K562 (cell line): ENCODE results near the gene PTOV1. TPM values are rescaled to one million over a fixed set of nuclear protein-coding genes. Genes with fewer than 3 reads are reported as not detected.

Experiments
- ATAC-seq: fragments of 200-7000 bp; cut with Tn5 transposase; 3 replicates; pipeline ENCODE4 v1.9.1; 2020; ENCODE audit warnings: moderate library complexity
- BruUV-seq: library from RNA; stranded (reverse); fragments of 400-500 nt; replicated peaks from 2 replicates; lab custom pipeline; 2021; lab: Mats Ljungman, UMichigan
- CTCF ChIA-PET: fragments of 300-600 bp; formaldehyde crosslinking; extraction: SDS; loops from one replicate; lab custom pipeline; 2021; ENCODE audit warnings: low intra/inter-chr PET ratio; lab: Yijun Ruan, JAX
- POLR2A ChIA-PET: fragments of 300-600, 350-650 bp; sonication (Branson Sonifier 250); formaldehyde crosslinking; extraction: SDS; loops from one replicate; lab custom pipeline; 2021; ENCODE audit warnings: antibody characterized with exemption, inconsistent platforms; lab: Yijun Ruan, JAX
- DNase-seq, 4 experiments: peaks; one replicate each; pipeline versions ENCODE4 v3.0.0 to v3.0.0-alpha.2; 2011 to 2018; ENCODE audit warnings: low spot score in 3 of 4, mixed read lengths in 3 of 4; ENCODE audit errors: extremely low read depth in 1 of 4
- FAIRE-seq: peaks from 2 replicates; lab custom pipeline; 2011; peaks lifted over from hg19 to GRCh38; lab: Jason Lieb, UNC
- H2AFZ ChIP-seq: 2 replicates; pipeline ENCODE4 v1.6.0; 2011; ENCODE audit warnings: low read depth, low read length, control low read depth, inconsistent platforms
- H3K27ac ChIP-seq: fragments of 200-600 bp; 3 replicates; pipeline ENCODE4 v1.8.0; 2011; ENCODE audit warnings: low read depth, mild to moderate bottlenecking, control low read depth, inconsistent platforms, low read length, moderate library complexity, mixed read lengths; ENCODE audit errors: extremely low read depth
- H3K27me3 ChIP-seq, 2 experiments: fragments of 300-600 bp in 1 of 2; 2 replicates in 1 of 2; 3 replicates in 1 of 2; pipeline versions ENCODE4 v1.6.0 to v1.8.0; 2011; ENCODE audit warnings: inconsistent platforms in 2 of 2, low read length in 2 of 2, mild to moderate bottlenecking in 1 of 2, mixed read lengths in 1 of 2, moderate library complexity in 1 of 2; ENCODE audit not compliant: control insufficient read depth in 2 of 2, insufficient read depth in 2 of 2
- H3K36me3 ChIP-seq: fragments of 300-600 bp; 3 replicates; pipeline ENCODE4 v1.8.0; 2011; ENCODE audit warnings: mild to moderate bottlenecking, low read length, inconsistent platforms; ENCODE audit not compliant: control insufficient read depth, insufficient read depth
- H3K4me1 ChIP-seq, 2 experiments: fragments of 200-600 bp in 1 of 2; replicated peaks in 1 of 2; 2 replicates in 1 of 2; 3 replicates in 1 of 2; pipeline versions ENCODE4 v1.5.1 to v1.8.0; 2011; ENCODE audit warnings: inconsistent platforms in 2 of 2, low read length in 2 of 2, mild to moderate bottlenecking in 1 of 2, mixed read lengths in 1 of 2, moderate library complexity in 1 of 2; ENCODE audit not compliant: control insufficient read depth in 2 of 2, insufficient read depth in 2 of 2
- H3K4me2 ChIP-seq: 2 replicates; pipeline ENCODE4 v1.6.1; 2011; ENCODE audit warnings: low read length, control low read depth, inconsistent platforms, mixed read lengths; ENCODE audit not compliant: insufficient read depth
- H3K4me3 ChIP-seq: fragments of 200-600 bp; sonication (generic), shearing (Covaris generic); 2 replicates; pipeline ENCODE4 v1.5.1; 2016; ENCODE audit warnings: control low read depth, inconsistent platforms
- H3K79me2 ChIP-seq: fragments of 200-600 bp; 3 replicates; pipeline ENCODE4 v1.8.0; 2011; ENCODE audit warnings: low read length, inconsistent platforms; ENCODE audit not compliant: control insufficient read depth, insufficient read depth
- H3K9ac ChIP-seq, 2 experiments: 2 replicates each; pipeline versions ENCODE4 v1.6.0 to v1.6.1; 2011; ENCODE audit warnings: low read depth in 2 of 2, low read length in 2 of 2, control low read depth in 1 of 2, inconsistent platforms in 1 of 2, mild to moderate bottlenecking in 1 of 2, mixed read lengths in 1 of 2; ENCODE audit not compliant: insufficient read depth in 1 of 2
- H3K9me1 ChIP-seq: one replicate; pipeline ENCODE4 v1.6.0; 2011; ENCODE audit warnings: inconsistent platforms, mild to moderate bottlenecking, low read length, moderate library complexity; ENCODE audit not compliant: control insufficient read depth, insufficient read depth
- H3K9me3 ChIP-seq: replicated peaks from 2 replicates; pipeline ENCODE4 v1.5.1; 2011; ENCODE audit warnings: low read depth, low read length, inconsistent platforms; ENCODE audit not compliant: control insufficient read depth, insufficient read depth
- H4K20me1 ChIP-seq: replicated peaks from 2 replicates; pipeline ENCODE4 v1.6.1; 2011; ENCODE audit warnings: low read length, inconsistent platforms, mixed read lengths; ENCODE audit not compliant: control insufficient read depth, insufficient read depth
- ATF7 ChIP-seq: fragments of 450-650 bp; IDR thresholded peaks from 2 replicates; pipeline ENCODE4 v1.7.1; 2014; ENCODE audit warnings: mild to moderate bottlenecking, moderate library complexity
- CCAR2 ChIP-seq: fragments of 200-400 bp; formaldehyde crosslinking; IDR thresholded peaks from 2 replicates; pipeline ENCODE4 v1.6.1; 2017; ENCODE audit warnings: mild to moderate bottlenecking, low read depth, low read length
- FOXJ3 ChIP-seq: sonication (generic); formaldehyde crosslinking; IDR thresholded peaks from 2 replicates; pipeline ENCODE4 v1.4.0; 2020; ENCODE audit warnings: mild to moderate bottlenecking, missing genetic modification reagents
- FOXO4 ChIP-seq: fragments of 450-650 bp; formaldehyde crosslinking; IDR thresholded peaks from 2 replicates; pipeline ENCODE4 v1.4.0; 2020; ENCODE audit warnings: mild to moderate bottlenecking, moderate library complexity
- HNRNPUL1 ChIP-seq: fragments of 200-400 bp; formaldehyde crosslinking; IDR thresholded peaks from 2 replicates; pipeline ENCODE4 v1.6.1; 2017; ENCODE audit warnings: low read length
- LEF1 ChIP-seq: fragments of 450-650 bp; IDR thresholded peaks from 2 replicates; pipeline ENCODE4 v1.6.1; 2016; ENCODE audit warnings: mild to moderate bottlenecking
- MEIS2 ChIP-seq: fragments of 450-650 bp; IDR thresholded peaks from 2 replicates; pipeline ENCODE4 v1.6.1; 2014; ENCODE audit warnings: mild to moderate bottlenecking; ENCODE audit not compliant: partially characterized antibody
- NCOA6 ChIP-seq: fragments of 450-650 bp; IDR thresholded peaks from 2 replicates; pipeline ENCODE4 v1.6.1; 2017; ENCODE audit warnings: mild to moderate bottlenecking
- NFXL1 ChIP-seq: fragments of 450-650 bp; formaldehyde crosslinking; IDR thresholded peaks from 2 replicates; pipeline ENCODE4 v1.4.0; 2021; ENCODE audit warnings: mild to moderate bottlenecking
- PTTG1 ChIP-seq: fragments of 450-650 bp; IDR thresholded peaks from 2 replicates; pipeline ENCODE4 v1.6.1; 2016; ENCODE audit warnings: low read depth, mild to moderate bottlenecking, missing genetic modification characterization, missing compliant biosample characterization
- RBM17 ChIP-seq: fragments of 200-400 bp; formaldehyde crosslinking; IDR thresholded peaks from 2 replicates; pipeline ENCODE4 v1.6.1; 2017; ENCODE audit warnings: low read depth, mild to moderate bottlenecking, low read length, borderline replicate concordance
- RNF2 ChIP-seq: sonication (generic); IDR thresholded peaks from 2 replicates; pipeline ENCODE4 v1.6.1; 2016
- SMARCC2 ChIP-seq: fragments of 450-650 bp; IDR thresholded peaks from 2 replicates; pipeline ENCODE4 v1.6.1; 2017; ENCODE audit warnings: antibody characterized with exemption, moderate library complexity, mild to moderate bottlenecking, low read depth
- ZNF224 ChIP-seq: sonication (generic); formaldehyde crosslinking; IDR thresholded peaks from 2 replicates; pipeline ENCODE4 v1.8.0; 2022; ENCODE audit warnings: mild to moderate bottlenecking, missing genetic modification reagents
- ZNF253 ChIP-seq: fragments of 250-450 bp; sonication (Bioruptor Pico); conservative IDR thresholded peaks from 2 replicates; pipeline ENCODE4 v1.6.1; 2021; ENCODE audit warnings: mild to moderate bottlenecking
- WGBS: fragments of 100-300 bp; shearing (Covaris generic); methylation state at CpG from one replicate; pipeline ENCODE4 v1.1.6; 2016; ENCODE audit warnings: low coverage, mixed read lengths; ENCODE audit not compliant: insufficient coverage; ENCODE audit errors: missing lambda C conversion rate; 5-methylcytosine and 5-hydroxymethylcytosine counted together
- in situ Hi-C: fragments of 300-500 bp; cut with MboI; formaldehyde crosslinking; loops from 4 replicates; pipeline ENCODE4 v1.15.0; 2018; ENCODE audit warnings: inconsistent platforms, mixed read lengths
- intact Hi-C: fragments of 100-400 bp; cut with micrococcal nuclease; formaldehyde crosslinking; loops from 2 replicates; pipeline ENCODE4 v1.14.2; 2022
- polyA plus RNA-seq, 8 experiments: library from polyadenylated mRNA; depleted of rRNA in 4 of 8; stranded (reverse) in 5 of 8; unstranded in 3 of 8; fragments of >200 nt; fragmentation: Nextera tagmentation in 2 of 8; fragmentation: Illumina TruSeq in 1 of 8; extraction: Ambion mirVana in 2 of 8; extraction: Trizol in 1 of 8; gene quantifications; 2 replicates each; pipeline versions ENCODE4 v1.2.1 to v1.2.3, GENCODE V29; 2011 to 2014; ENCODE audit warnings: inconsistent platforms in 1 of 8, missing spikeins in 1 of 8
- total RNA-seq, 7 experiments: library from RNA; depleted of rRNA in 6 of 7; stranded (reverse); fragments of >200 nt in 6 of 7; fragmentation: Illumina TruSeq in 2 of 7; extraction: Trizol in 2 of 7; gene quantifications; 2 replicates each; pipeline versions ENCODE4 v1.2.1 to v1.2.3, GENCODE V29; 2011 to 2021; ENCODE audit warnings: low replicate concordance in 1 of 7
- TF ChIP-seq, protein P1 (sequence below): fragments of 450-650 bp; formaldehyde crosslinking; IDR thresholded peaks from 2 replicates; pipeline ENCODE4 v1.4.0; 2020; ENCODE audit warnings: mild to moderate bottlenecking, moderate library complexity

PTOV1 gene
- total and polyA plus RNA-seq, 9 of the 15 experiments (the other 6 are each of a cell fraction or from before 2014, with no cell fraction given), result 4.9 to 169 (median 43.5) TPM

- H3K9me1 ChIP-seq, result no peaks in the 10 kb centered on the region
Observed at GRCh38 chr19:49816590-49816989, 34.4 kb upstream of the PTOV1 start.

DNA sequence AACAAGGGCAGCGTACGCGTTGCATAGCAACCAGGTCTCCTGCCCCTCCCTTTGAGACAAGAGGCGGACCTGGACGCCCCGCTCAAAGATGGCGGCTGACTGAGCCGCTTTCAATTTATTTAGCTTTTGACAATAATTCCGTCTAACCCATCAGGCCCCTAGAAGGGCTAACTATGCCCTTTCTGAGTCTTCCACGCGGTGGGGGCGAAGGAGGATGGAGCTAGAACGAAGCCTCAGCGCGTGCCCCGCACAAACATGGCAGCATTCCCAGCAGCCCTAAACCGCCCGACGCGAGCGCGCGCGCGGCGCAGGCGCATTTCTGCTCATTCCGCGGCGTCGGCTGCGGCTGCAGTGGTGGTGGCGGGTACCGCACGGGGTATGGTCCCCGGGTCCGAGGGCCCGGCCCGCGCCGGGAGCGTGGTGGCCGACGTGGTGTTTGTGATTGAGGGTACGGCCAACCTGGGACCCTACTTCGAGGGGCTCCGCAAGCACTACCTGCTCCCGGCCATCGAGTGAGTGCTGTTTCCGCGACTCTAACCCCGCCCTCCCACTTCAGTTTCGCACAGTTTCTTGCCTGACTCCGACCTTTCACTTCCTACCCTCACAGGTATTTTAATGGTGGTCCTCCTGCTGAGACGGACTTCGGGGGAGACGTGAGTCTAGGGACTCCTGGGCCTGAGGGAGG lies 32.9 kb upstream of the PTOV1 start, which contains the start of gene MED25:
Gene MED25 (plus strand): TSS at position 326 of the 685 bp plus-strand sequence. CDS start 53 bp downstream, at position 379.
- no peaks in the 10 kb centered on the region for H3K9me3 ChIP-seq
- intact Hi-C loops (loop anchor here (2.0 kb wide), 1 partner anchor 27 kb away; no protein-coding TSS in a partner anchor), in situ Hi-C loops (no loop called here)
- peaks cover 17 to 40% of the 10 kb centered on the region in 2 experiments for H3K4me1 ChIP-seq
- WGBS, result under 1% methylated on average over 46 of the region's 57 CpGs
- no peaks in the 10 kb centered on the region for H3K27me3 ChIP-seq
- peak within 1 kb of the TSS; percentile 86 to 95 for H3K9ac ChIP-seq
- H4K20me1 ChIP-seq, result no peaks in the 10 kb centered on the region
- no peaks in the 10 kb centered on the region for H3K9me1 ChIP-seq
- FAIRE-seq (peak; percentile 75), ATAC-seq (peak; percentile 91), DNase-seq (peak; percentile 79 to 93 (median 84))
- H3K79me2 ChIP-seq, result peaks cover 36% of the 10 kb centered on the region
- POLR2A ChIA-PET, result interaction anchor here (0.5 to 1.1 kb wide), 4 partner anchors 30 to 101 kb away, joined by 3 to 5 read pairs (median 4); no protein-coding TSS in a partner anchor
- peaks cover 19% of the 10 kb centered on the region; the same call in 2 of the 3 replicates for H3K36me3 ChIP-seq
- H3K4me3 ChIP-seq, result peak within 1 kb of the TSS; percentile 86
- BruUV-seq, result no TSS peak
- peak within 1 kb of the TSS; percentile 92 for H2AFZ ChIP-seq
- CTCF ChIA-PET, result interaction anchor here (0.5 kb wide), 1 partner anchor 9 kb away, joined by 3 read pairs; no protein-coding TSS in a partner anchor
- peak within 1 kb of the TSS; percentile 82 for H3K4me2 ChIP-seq
- H3K27ac ChIP-seq, result peak within 1 kb of the TSS; percentile 90
- no peak for TF ChIP-seq FOXO4 (CRISPR knock-in tag)
- no peak for TF ChIP-seq RNF2
- TF ChIP-seq MEIS2, result peak; percentile 50
- no peak for TF ChIP-seq PTTG1 (tag)
- TF ChIP-seq NFXL1, result no peak
- TF ChIP-seq LEF1, result no peak
- TF ChIP-seq ATF7, result no peak; the same call in 1 of the 2 replicates
- TF ChIP-seq ZNF253, result no peak
- TF ChIP-seq, protein P1, sequence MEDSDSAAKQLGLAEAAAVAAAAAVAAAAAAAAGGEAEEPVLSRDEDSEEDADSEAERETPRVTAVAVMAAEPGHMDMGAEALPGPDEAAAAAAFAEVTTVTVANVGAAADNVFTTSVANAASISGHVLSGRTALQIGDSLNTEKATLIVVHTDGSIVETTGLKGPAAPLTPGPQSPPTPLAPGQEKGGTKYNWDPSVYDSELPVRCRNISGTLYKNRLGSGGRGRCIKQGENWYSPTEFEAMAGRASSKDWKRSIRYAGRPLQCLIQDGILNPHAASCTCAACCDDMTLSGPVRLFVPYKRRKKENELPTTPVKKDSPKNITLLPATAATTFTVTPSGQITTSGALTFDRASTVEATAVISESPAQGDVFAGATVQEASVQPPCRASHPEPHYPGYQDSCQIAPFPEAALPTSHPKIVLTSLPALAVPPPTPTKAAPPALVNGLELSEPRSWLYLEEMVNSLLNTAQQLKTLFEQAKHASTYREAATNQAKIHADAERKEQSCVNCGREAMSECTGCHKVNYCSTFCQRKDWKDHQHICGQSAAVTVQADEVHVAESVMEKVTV (CRISPR knock-in tag), result no peak
- no peak for TF ChIP-seq HNRNPUL1
- no peak for TF ChIP-seq SMARCC2

More at GRCh38 chr19:49816590-49816989, 34.4 kb upstream of the PTOV1 start:
- Histone ChIP-seq H3K79me2 (peaks cover 33% of the 10 kb centered on the region), H3K9me3 (no peaks in the 10 kb centered on the region), H3K4me3 (no peak overlapping the region), H3K4me2 (peak overlapping the region; percentile 82; the same call in 1 of the 2 replicates), H3K36me3 (peaks cover 13% of the 10 kb centered on the region; the same call in 1 of the 3 replicates), H3K4me1 (peaks cover 17 to 45% of the 10 kb centered on the region in 2 experiments), H2AFZ (peak overlapping the region; percentile 92; the same call in 1 of the 2 replicates), H3K27me3 (no peaks in the 10 kb centered on the region), H3K27ac (0 out of 3 replicates have a peak overlapping the region, but pooled peaks have one; percentile 37), H3K9ac (peak overlapping the region in 1 of 2 experiments; percentile 63; a peak in 3 of 4 replicates), H4K20me1 (no peaks in the 10 kb centered on the region)
- DNase-seq, result no peak
- in situ Hi-C loops (no loop called here), intact Hi-C loops (no loop called here)
- CTCF ChIA-PET, result no interaction called here
- TF ChIP-seq CCAR2, result no peak
- no peak for TF ChIP-seq ZNF224 (CRISPR knock-in tag)
- no peak for TF ChIP-seq NCOA6
- TF ChIP-seq RBM17, result no peak
- TF ChIP-seq FOXJ3 (CRISPR knock-in tag), result no peak
- POLR2A ChIA-PET, result interaction anchor here (0.6 kb wide), 1 partner anchor 1453 kb away, joined by 3 read pairs; no protein-coding TSS in a partner anchor
- no peak for ATAC-seq
- BruUV-seq, result no TSS peak
- 85% methylated on average over 14 of the region's 14 CpGs for WGBS
- no peak for FAIRE-seq
